COLO668 (cell line): ENCODE data around the gene PPP2R2C.
A peak's percentile ranks its signal among the peaks of the same experiment; 100 is the strongest.

Experiments
- DNase-seq: peaks from one replicate; lab custom pipeline; 2025; ENCODE audit not compliant: unreplicated experiment; lab: John Stamatoyannopoulos, UW

The PPP2R2C gene

DNA sequence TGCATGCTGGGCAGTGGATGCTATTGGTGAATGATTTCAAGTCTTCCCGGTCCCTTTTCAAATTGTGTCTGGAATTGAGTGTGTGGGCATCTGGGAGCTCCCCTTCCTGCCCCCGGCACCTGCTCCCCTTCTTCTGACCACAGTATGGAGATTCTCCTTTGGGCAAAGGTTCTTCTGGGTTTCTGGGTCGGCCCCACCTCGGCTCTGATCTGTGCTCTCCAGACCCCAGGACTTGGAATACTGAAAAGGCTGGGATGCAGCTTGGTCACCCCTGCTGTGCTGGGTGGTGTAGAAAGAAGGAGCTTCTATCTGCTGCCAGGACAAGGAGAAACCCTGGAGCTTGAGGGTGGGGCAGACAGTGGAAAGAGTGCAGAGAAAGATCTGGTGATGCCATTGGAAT is 124.0 kb downstream of the PPP2R2C start:
- DNase-seq = no peak

DNA sequence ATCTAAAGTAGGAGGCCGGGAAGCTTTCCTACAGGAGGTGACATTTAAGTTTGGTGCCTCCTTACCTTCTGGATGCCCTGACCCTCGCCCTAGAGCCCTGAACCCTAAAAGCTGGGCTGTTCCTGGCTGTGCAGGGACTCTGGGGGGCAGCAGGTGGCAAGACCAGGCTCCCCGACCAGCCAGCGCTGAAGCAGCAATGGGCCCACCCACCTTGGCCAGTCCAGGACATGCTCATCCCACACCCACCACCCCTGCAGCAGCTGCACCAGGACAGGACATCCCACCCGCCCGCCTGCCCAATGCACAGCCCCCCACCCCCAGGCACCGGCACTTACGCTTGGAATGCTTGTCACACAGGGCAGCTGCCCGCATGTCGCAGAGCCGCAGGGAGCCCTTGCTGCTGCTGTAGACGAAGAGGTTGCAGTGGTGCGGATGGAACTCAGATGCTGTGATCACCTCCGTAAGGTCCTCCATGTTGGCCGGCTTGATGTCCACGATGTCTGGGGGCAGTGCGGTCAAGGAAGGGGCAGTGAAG is 124.8 kb downstream of the PPP2R2C start:
- no peak for DNase-seq

- DNase-seq = no peak
Observed at GRCh38 chr4:6346373-6347110, 125.9 kb downstream of the PPP2R2C start.

DNA sequence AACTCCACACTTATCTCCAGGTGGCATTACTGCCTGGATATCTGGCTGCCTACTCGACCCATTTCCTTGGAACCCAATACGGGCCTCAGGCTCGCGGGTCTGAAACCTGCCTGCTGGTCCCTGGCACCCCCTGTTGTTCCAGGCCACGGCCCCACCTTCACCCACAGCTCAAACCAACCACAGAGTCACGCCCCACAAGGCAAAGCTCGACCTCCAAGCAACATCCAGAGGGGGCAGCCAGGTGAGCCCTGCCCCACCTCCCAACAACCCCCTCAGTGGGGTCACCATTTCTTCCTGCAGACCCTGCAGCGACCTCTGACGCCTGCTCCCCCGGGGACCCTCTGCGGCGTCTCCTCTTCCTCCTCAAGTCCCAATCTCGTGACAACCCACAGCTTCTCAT is 126.5 kb downstream of the PPP2R2C start:
- no peak for DNase-seq

DNA sequence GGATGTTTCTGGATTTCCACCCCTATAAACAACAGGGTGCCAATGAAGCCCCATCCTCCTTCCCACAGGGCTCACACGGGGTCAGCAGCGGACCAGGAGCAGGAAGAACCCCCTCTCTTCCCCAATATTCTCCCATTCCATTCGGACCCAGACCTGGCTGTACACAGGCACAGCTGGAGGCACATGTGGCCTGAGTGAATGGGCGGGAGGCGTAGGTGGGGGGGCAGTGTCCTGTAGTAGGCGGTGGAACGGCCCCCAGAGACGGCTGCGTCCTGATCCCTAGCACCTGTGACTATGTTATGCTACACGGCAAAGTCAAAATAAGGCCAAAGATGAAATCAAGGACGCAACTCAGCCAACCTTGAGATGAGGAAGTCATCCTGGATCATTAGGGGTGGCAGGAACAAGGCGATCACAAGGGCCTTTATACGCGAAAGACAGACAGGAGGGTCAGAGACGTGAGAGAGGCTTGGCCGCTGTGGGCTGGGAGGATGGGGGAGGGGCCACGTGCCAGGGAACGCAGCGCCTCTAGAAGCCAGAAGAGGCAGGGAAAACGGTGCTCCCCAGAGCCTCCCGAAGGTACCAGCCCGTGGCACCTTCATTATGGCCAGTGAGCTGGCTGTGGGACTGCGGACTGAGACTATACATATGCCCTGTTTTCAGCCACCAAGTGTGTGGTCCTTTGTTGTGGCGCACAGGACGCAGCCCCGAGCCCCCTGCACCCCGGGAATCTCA is 127.2 kb downstream of the PPP2R2C start:
- DNase-seq = no peak

DNA sequence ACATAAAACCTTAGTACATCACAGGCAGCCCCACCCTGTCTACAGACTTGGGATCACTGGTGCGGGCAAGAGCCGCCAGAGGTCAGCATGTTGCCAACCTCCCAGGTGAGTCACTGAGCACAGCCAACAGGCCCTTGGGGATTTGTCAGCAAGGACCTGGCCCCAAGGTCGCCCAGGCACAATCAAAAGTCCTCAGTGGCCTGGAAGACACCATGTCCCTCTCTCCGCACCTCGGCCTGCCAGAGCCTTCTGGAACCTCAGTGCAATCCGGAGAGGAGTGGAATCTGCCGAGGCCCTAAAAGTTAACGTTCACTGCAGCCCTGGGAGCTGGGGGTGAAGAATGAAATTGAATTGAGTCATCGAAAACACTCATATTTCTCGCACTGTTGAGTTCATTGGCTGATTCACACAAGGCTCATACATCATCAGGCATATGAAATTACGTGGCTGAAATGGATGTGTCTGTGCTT is 128.4 kb downstream of the PPP2R2C start:
- peak; percentile 59 for DNase-seq

GRCh38 chr4:6342530-6343293 is 129.7 kb downstream of the PPP2R2C start:
- DNase-seq = peak; percentile 8

GRCh38 chr4:6341696-6342095 is 130.7 kb downstream of the PPP2R2C start:
- DNase-seq = no peak

GRCh38 chr4:6340446-6341015 is 131.9 kb downstream of the PPP2R2C start:
- DNase-seq = no peak

GRCh38 chr4:6339818-6340445 is 132.5 kb downstream of the PPP2R2C start:
- no peak for DNase-seq

- no peak for DNase-seq
Observed at GRCh38 chr4:6338951-6339817, 133.2 kb downstream of the PPP2R2C start.

GRCh38 chr4:6338175-6338950 is 134.1 kb downstream of the PPP2R2C start:
- no peak for DNase-seq

DNA sequence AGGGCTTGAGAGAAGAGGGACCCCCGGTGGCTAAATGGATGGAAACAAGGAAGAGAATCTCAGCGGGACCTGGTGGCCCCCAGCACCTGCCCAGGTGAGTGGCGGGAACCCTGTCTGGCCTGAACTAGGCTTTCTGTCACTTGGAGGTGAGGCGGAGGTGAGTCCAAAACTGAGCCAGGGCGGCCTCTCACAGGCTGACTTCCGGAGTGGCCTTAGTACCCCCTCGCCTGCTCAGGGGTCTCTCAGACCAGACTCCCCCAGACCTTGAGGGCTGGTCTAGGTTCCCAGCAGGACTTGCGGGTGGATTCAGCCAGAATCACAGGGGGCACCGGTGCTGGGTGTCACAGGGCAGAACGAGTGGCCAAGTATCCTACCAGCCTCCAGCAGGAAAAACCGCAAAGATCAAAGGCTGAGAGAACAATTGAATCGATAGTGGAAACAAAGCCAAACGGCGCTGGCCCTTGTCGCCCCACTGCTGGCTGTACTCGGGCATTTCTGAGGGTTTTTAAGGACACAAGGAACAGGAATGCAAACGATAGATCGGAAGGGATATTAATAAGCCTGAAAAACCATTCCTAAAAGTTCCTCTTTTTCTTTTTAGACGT is 135.0 kb downstream of the PPP2R2C start:
- DNase-seq = peak; percentile 22

- DNase-seq = no peak
Observed at GRCh38 chr4:6336166-6336565, 136.2 kb downstream of the PPP2R2C start.

DNA sequence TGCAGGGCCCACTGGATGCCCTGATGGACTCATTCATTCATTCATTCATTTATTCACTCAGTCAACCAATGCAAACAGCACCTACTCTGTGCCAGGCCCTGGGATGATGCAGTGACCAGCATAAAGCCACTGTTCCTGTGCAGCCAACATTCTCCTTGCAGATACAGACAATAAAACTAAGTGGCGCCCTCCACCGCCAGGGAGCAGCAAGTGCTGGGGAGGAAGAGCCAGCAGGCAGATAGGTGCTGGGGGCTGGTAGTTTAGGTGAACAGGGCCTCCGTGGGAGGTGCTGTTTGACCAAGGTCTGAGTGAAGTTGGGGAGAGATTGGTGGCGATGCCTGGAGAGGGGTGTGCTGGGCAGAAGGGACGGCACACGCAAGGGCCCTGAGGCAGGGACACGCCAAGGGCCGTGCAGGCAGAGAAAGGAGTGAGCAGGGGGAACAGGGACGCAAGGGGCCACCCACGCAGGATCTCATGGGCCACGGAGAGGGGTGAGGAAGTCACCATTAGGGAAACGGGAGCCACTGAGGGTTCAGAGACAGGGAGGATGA is 137.3 kb downstream of the PPP2R2C start:
- DNase-seq = no peak

GRCh38 chr4:6334203-6334887 is 138.1 kb downstream of the PPP2R2C start:
- DNase-seq = no peak

- DNase-seq = peak; percentile 35
Observed at GRCh38 chr4:6333301-6334202, 138.9 kb downstream of the PPP2R2C start.
